Endothelial cell of umbilical vein (primary cell): ENCODE measurements around the gene GRIN3A. TPM values are rescaled to one million over a fixed set of nuclear protein-coding genes. Genes with fewer than 3 reads are reported as not detected.

Experiments
- BruUV-seq: library from RNA; stranded (reverse); fragments of 400-500 nt; replicated peaks from 2 replicates; lab custom pipeline; 2021; lab: Mats Ljungman, UMichigan
- CTCF ChIA-PET: fragments of 300-600, 350-600 bp; sonication (Branson Sonifier 250); formaldehyde crosslinking; loops from one replicate; lab custom pipeline; 2021; ENCODE audit warnings: antibody characterized with exemption, inconsistent platforms; lab: Charles Lee
- POLR2A ChIA-PET: fragments of 300-600, 350-600 bp; sonication (Branson Sonifier 250); formaldehyde crosslinking; loops from one replicate; lab custom pipeline; 2021; ENCODE audit warnings: antibody characterized with exemption, inconsistent platforms; lab: Charles Lee
- DNase-seq: peaks from one replicate; pipeline ENCODE4 v3.0.0-alpha.2; 2011; ENCODE audit warnings: low read depth, low spot score
- FAIRE-seq: peaks from 2 replicates; lab custom pipeline; 2011; peaks lifted over from hg19 to GRCh38; lab: Jason Lieb, UNC
- H2AFZ ChIP-seq: 2 replicates; pipeline ENCODE4 v1.6.0; 2012; ENCODE audit warnings: low read depth, low read length, control low read depth, inconsistent platforms
- H3K27ac ChIP-seq: 2 replicates; pipeline ENCODE4 v1.5.1; 2011; ENCODE audit warnings: low read depth, mild to moderate bottlenecking, control low read depth, low read length, moderate library complexity; ENCODE audit not compliant: insufficient read depth
- H3K27me3 ChIP-seq, 2 experiments: 2 replicates each; pipeline versions ENCODE4 v1.6.0 to v1.6.1; 2011; ENCODE audit warnings: low read length in 2 of 2, mixed read lengths in 1 of 2; ENCODE audit not compliant: control insufficient read depth in 2 of 2, insufficient read depth in 2 of 2
- H3K36me3 ChIP-seq, 2 experiments: 2 replicates in 1 of 2; 3 replicates in 1 of 2; pipeline ENCODE4 v1.5.1; 2011; ENCODE audit warnings: low read length in 2 of 2, mild to moderate bottlenecking in 1 of 2, moderate library complexity in 1 of 2; ENCODE audit not compliant: control insufficient read depth in 2 of 2, insufficient read depth in 2 of 2; ENCODE audit errors: extremely low read depth in 1 of 2
- H3K4me1 ChIP-seq: 3 replicates; pipeline ENCODE4 v1.5.1; 2011; ENCODE audit warnings: mild to moderate bottlenecking, low read length; ENCODE audit not compliant: control insufficient read depth, insufficient read depth; ENCODE audit errors: extremely low read depth
- H3K4me2 ChIP-seq: 2 replicates; pipeline ENCODE4 v1.6.1; 2011; ENCODE audit warnings: low read length, control low read depth, mixed read lengths; ENCODE audit not compliant: insufficient read depth
- H3K4me3 ChIP-seq, 3 experiments: fragments of 200-600 bp in 1 of 3; sonication (generic), shearing (Covaris generic) in 1 of 3; replicated peaks in 1 of 3; 2 replicates each; pipeline ENCODE4 v1.5.1; 2011 to 2016; ENCODE audit warnings: control low read depth in 3 of 3, low read length in 3 of 3, mild to moderate bottlenecking in 2 of 3, inconsistent platforms in 1 of 3, low read depth in 1 of 3, moderate library complexity in 1 of 3; ENCODE audit not compliant: insufficient read depth in 1 of 3
- H3K79me2 ChIP-seq: 2 replicates; pipeline ENCODE4 v1.6.0; 2012; ENCODE audit warnings: low read length, inconsistent platforms; ENCODE audit not compliant: control insufficient read depth, insufficient read depth
- H3K9ac ChIP-seq: replicated peaks from 2 replicates; pipeline ENCODE3; 2011; ENCODE audit warnings: low read length, control low read depth; ENCODE audit not compliant: insufficient read depth; ENCODE audit errors: extremely low read depth
- H3K9me1 ChIP-seq: replicated peaks from 3 replicates; pipeline ENCODE4 v1.6.0; 2011; ENCODE audit warnings: mild to moderate bottlenecking, low read length; ENCODE audit not compliant: control insufficient read depth, insufficient read depth; ENCODE audit errors: extremely low read depth
- H3K9me3 ChIP-seq: replicated peaks from 2 replicates; pipeline ENCODE4 v1.5.1; 2012; ENCODE audit warnings: low read length, inconsistent platforms; ENCODE audit not compliant: control insufficient read depth, insufficient read depth
- H4K20me1 ChIP-seq: replicated peaks from 2 replicates; pipeline ENCODE3; 2011; ENCODE audit warnings: mild to moderate bottlenecking, low read length; ENCODE audit not compliant: control insufficient read depth, insufficient read depth; ENCODE audit errors: extremely low read depth
- EZH2 ChIP-seq: IDR thresholded peaks from 2 replicates; pipeline ENCODE4 v1.6.1; 2012; ENCODE audit warnings: borderline replicate concordance, low read depth, mild to moderate bottlenecking, moderate library complexity, low read length, inconsistent platforms; ENCODE audit not compliant: severe bottlenecking
- FOS ChIP-seq: IDR thresholded peaks from 2 replicates; pipeline ENCODE4 v1.6.1; 2011; ENCODE audit warnings: mild to moderate bottlenecking, low read length, moderate library complexity, borderline replicate concordance; ENCODE audit not compliant: insufficient read depth
- GATA2 ChIP-seq: IDR thresholded peaks from 2 replicates; pipeline ENCODE4 v1.7.0; 2011; ENCODE audit warnings: low read depth, mild to moderate bottlenecking, moderate library complexity, mixed read lengths, low read length; ENCODE audit not compliant: insufficient read length, insufficient read depth
- JUN ChIP-seq: IDR thresholded peaks from 2 replicates; pipeline ENCODE4 v1.6.1; 2011; ENCODE audit warnings: borderline replicate concordance, low read depth; ENCODE audit not compliant: insufficient read length, insufficient read depth
- MYC ChIP-seq: IDR thresholded peaks from one replicate; pipeline ENCODE4 v1.6.1; 2011; ENCODE audit warnings: mild to moderate bottlenecking, low read depth, low read length
- POLR2A ChIP-seq: IDR thresholded peaks from 2 replicates; pipeline ENCODE4 v1.6.1; 2012; ENCODE audit warnings: low read depth, mild to moderate bottlenecking, control low read depth, low read length
- POLR2AphosphoS5 ChIP-seq: IDR thresholded peaks from 2 replicates; pipeline ENCODE4 v1.6.1; 2012; ENCODE audit warnings: low read depth, mild to moderate bottlenecking, control low read depth, low read length, moderate library complexity; ENCODE audit not compliant: insufficient read depth
- dilution Hi-C: fragments of 300-500 bp; cut with MboI; formaldehyde crosslinking; loops from one replicate; pipeline ENCODE4 v1.15.0; 2019; ENCODE audit warnings: low sequenced_read_pairs; ENCODE audit not compliant: extremely low pct_ligation_motif_present
- intact Hi-C: fragments of 100-400 bp; cut with micrococcal nuclease; formaldehyde crosslinking; loops from one replicate; pipeline ENCODE4 v1.10.0; 2022
- polyA plus RNA-seq, 4 experiments: library from polyadenylated mRNA; depleted of rRNA in 3 of 4; stranded (reverse) in 3 of 4; unstranded in 1 of 4; fragments of >200 nt; gene quantifications; 2 replicates each; pipeline versions ENCODE4 v1.2.1 to v1.2.3, GENCODE V29; 2011 to 2012; ENCODE audit warnings: missing spikeins in 1 of 4
- total RNA-seq: library from RNA; stranded (reverse); gene quantifications from 2 replicates; pipeline ENCODE4 v1.2.3, GENCODE V29; 2021
- TF ChIP-seq, protein P1 (sequence below): IDR thresholded peaks from 2 replicates; pipeline ENCODE4 v1.6.1; 2011; ENCODE audit not compliant: insufficient read depth, insufficient read length
- TF ChIP-seq, protein P2 (sequence below), 2 donors: IDR thresholded peaks; 1 replicate in 1 of 2; 2 replicates in 1 of 2; pipeline ENCODE4 v1.5.1; 2011; ENCODE audit warnings: low read length in 2 of 2, mild to moderate bottlenecking in 2 of 2, moderate library complexity in 2 of 2, control low read depth in 1 of 2, inconsistent platforms in 1 of 2, low read depth in 1 of 2; ENCODE audit not compliant: insufficient read depth in 1 of 2; ENCODE audit errors: extremely low read depth in 1 of 2

The GRIN3A gene
- total and polyA plus RNA-seq, 2 donors (not counting 3 experiments of a cell fraction or from before 2014, with no cell fraction given): not detected

DNA sequence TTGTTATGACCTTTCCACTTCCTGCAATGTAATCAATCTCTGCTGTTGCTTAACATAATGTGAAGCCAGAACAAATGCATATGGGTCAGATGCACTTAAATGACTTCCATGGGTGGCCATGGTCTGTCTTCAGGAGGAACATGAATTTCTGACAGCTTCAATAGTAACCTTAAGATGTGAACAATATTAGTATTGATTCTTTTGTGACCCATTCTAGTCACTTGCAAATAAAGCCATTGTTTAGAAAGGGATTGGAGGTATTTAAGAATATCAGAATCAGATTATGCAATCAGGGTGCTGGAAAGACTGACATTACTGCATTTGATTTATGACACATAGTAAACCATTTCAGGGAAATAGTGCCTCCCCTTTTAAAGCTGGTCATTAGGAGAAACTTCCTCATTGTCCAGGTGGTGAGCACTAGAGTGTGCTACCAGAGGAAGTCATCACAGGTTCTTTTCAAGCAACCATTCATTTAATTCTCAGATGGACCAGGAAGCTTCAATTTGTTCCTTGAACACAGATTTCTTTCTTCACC is 32.1 kb downstream of the GRIN3A start:
- CTCF ChIA-PET: no interaction called here
- POLR2A ChIA-PET: no interaction called here
- FAIRE-seq: no peak

More for the DNA sequence above, 32.1 kb downstream of the GRIN3A start:
- no peaks in the 10 kb centered on the region for H3K27me3 ChIP-seq
- no peak overlapping the region for H2AFZ ChIP-seq
- H3K9ac ChIP-seq: no peak overlapping the region
- dilution Hi-C loops: no loop called here
- TF ChIP-seq GATA2 (no peak), POLR2AphosphoS5 (no peak), EZH2 (no peak), FOS (no peak), JUN (no peak), MYC (no peak), POLR2A (no peak)
- TF ChIP-seq, protein P1, sequence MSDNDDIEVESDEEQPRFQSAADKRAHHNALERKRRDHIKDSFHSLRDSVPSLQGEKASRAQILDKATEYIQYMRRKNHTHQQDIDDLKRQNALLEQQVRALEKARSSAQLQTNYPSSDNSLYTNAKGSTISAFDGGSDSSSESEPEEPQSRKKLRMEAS: no peak
- TF ChIP-seq, protein P2, sequence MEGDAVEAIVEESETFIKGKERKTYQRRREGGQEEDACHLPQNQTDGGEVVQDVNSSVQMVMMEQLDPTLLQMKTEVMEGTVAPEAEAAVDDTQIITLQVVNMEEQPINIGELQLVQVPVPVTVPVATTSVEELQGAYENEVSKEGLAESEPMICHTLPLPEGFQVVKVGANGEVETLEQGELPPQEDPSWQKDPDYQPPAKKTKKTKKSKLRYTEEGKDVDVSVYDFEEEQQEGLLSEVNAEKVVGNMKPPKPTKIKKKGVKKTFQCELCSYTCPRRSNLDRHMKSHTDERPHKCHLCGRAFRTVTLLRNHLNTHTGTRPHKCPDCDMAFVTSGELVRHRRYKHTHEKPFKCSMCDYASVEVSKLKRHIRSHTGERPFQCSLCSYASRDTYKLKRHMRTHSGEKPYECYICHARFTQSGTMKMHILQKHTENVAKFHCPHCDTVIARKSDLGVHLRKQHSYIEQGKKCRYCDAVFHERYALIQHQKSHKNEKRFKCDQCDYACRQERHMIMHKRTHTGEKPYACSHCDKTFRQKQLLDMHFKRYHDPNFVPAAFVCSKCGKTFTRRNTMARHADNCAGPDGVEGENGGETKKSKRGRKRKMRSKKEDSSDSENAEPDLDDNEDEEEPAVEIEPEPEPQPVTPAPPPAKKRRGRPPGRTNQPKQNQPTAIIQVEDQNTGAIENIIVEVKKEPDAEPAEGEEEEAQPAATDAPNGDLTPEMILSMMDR (IDR thresholded peaks at IDR 0.05; ENCODE audit: extremely low read depth in 1 of 2, insufficient read depth in 1 of 2, low read depth in 1 of 2, low read length in 2 of 2): no peak
- no peaks in the 10 kb centered on the region for H3K4me1 ChIP-seq
- H3K4me2 ChIP-seq: no peak overlapping the region
- intact Hi-C loops: no loop called here
- no TSS peak for BruUV-seq
- H3K36me3 ChIP-seq: no peaks in the 10 kb centered on the region
- H3K27ac ChIP-seq: no peak overlapping the region
- H3K9me1 ChIP-seq: no peaks in the 10 kb centered on the region
- H3K79me2 ChIP-seq: no peaks in the 10 kb centered on the region
- H4K20me1 ChIP-seq: no peaks in the 10 kb centered on the region
- no peak overlapping the region for H3K4me3 ChIP-seq
- H3K9me3 ChIP-seq: no peaks in the 10 kb centered on the region
- no peak for DNase-seq
